ENCODE results near the gene FOXF1.

FOXF1 gene

GRCh38 chr16:86496262-86496928, 13.9 kb upstream of the FOXF1 start:
- no peak overlapping the region for H3K9ac ChIP-seq (ENCODE audit: low read depth, low read length)
- ATAC-seq (ENCODE audit: insufficient read depth, low read depth) (no peak), DNase-seq (no peak)
- no peak for TF ChIP-seq CTCF (IDR thresholded peaks at IDR 0.05; ENCODE audit: borderline replicate concordance, extremely low read depth, low read length, poor library complexity, severe bottlenecking)
- TF ChIP-seq EZH2 (IDR thresholded peaks at IDR 0.05; ENCODE audit: borderline replicate concordance, low read depth, low read length, severe bottlenecking): no peak
- H3K36me3 ChIP-seq (ENCODE audit: insufficient read depth, low read length): no peaks in the 10 kb centered on the region
- H4K20me1 ChIP-seq (ENCODE audit: insufficient read depth, low read length): no peaks in the 10 kb centered on the region
- no peaks in the 10 kb centered on the region for H3K79me2 ChIP-seq (ENCODE audit: insufficient read depth, low read length)
- peaks cover 7% of the 10 kb centered on the region for H3K27me3 ChIP-seq (ENCODE audit: insufficient read depth, low read length, poor library complexity)
- H2AFZ ChIP-seq (ENCODE audit: low read depth, low read length): no peak overlapping the region
- no peaks in the 10 kb centered on the region for H3K4me1 ChIP-seq (ENCODE audit: insufficient read depth, low read length)
- no peak overlapping the region for H3K4me2 ChIP-seq (ENCODE audit: insufficient read depth, low read length)
- no peak overlapping the region for H3K27ac ChIP-seq (ENCODE audit: low read length)
- H3K9me3 ChIP-seq (ENCODE audit: insufficient read depth, low read length, severe bottlenecking): no peaks in the 10 kb centered on the region
- no peak overlapping the region for H3K4me3 ChIP-seq (ENCODE audit: low read depth in 1 of 2, low read length in 2 of 2)

- DNase-seq (no peak), ATAC-seq (ENCODE audit: insufficient read depth, low read depth) (no peak)
- no peaks in the 10 kb centered on the region for H3K4me1 ChIP-seq (ENCODE audit: insufficient read depth, low read length)
- no peaks in the 10 kb centered on the region for H4K20me1 ChIP-seq (ENCODE audit: insufficient read depth, low read length)
- no peak overlapping the region for H3K9ac ChIP-seq (ENCODE audit: low read depth, low read length)
- TF ChIP-seq EZH2 (IDR thresholded peaks at IDR 0.05; ENCODE audit: borderline replicate concordance, low read depth, low read length, severe bottlenecking) (no peak), CTCF (IDR thresholded peaks at IDR 0.05; ENCODE audit: borderline replicate concordance, extremely low read depth, low read length, poor library complexity, severe bottlenecking) (no peak)
- H2AFZ ChIP-seq (ENCODE audit: low read depth, low read length): no peak overlapping the region
- H3K9me3 ChIP-seq (ENCODE audit: insufficient read depth, low read length, severe bottlenecking): no peaks in the 10 kb centered on the region
- no peaks in the 10 kb centered on the region for H3K36me3 ChIP-seq (ENCODE audit: insufficient read depth, low read length)
- no peak overlapping the region for H3K4me2 ChIP-seq (ENCODE audit: insufficient read depth, low read length)
- H3K4me3 ChIP-seq (ENCODE audit: low read depth in 1 of 2, low read length in 2 of 2): no peak overlapping the region
- H3K79me2 ChIP-seq (ENCODE audit: insufficient read depth, low read length): no peaks in the 10 kb centered on the region
- no peak overlapping the region for H3K27ac ChIP-seq (ENCODE audit: low read length)
- peaks cover 5% of the 10 kb centered on the region for H3K27me3 ChIP-seq (ENCODE audit: insufficient read depth, low read length, poor library complexity)
Observed at GRCh38 chr16:86496929-86497461, 13.3 kb upstream of the FOXF1 start.

GRCh38 chr16:86497551-86498021, 12.7 kb upstream of the FOXF1 start:
- ATAC-seq (ENCODE audit: insufficient read depth, low read depth): no peak
- H2AFZ ChIP-seq (ENCODE audit: low read depth, low read length): no peak overlapping the region
- H3K4me2 ChIP-seq (ENCODE audit: insufficient read depth, low read length): no peak overlapping the region
- DNase-seq: no peak
- H3K4me1 ChIP-seq (ENCODE audit: insufficient read depth, low read length): no peaks in the 10 kb centered on the region
- no peaks in the 10 kb centered on the region for H3K36me3 ChIP-seq (ENCODE audit: insufficient read depth, low read length)
- no peak overlapping the region for H3K4me3 ChIP-seq (ENCODE audit: low read depth in 1 of 2, low read length in 2 of 2)
- no peak overlapping the region for H3K27ac ChIP-seq (ENCODE audit: low read length)
- no peak for TF ChIP-seq CTCF (IDR thresholded peaks at IDR 0.05; ENCODE audit: borderline replicate concordance, extremely low read depth, low read length, poor library complexity, severe bottlenecking)
- no peak for TF ChIP-seq EZH2 (IDR thresholded peaks at IDR 0.05; ENCODE audit: borderline replicate concordance, low read depth, low read length, severe bottlenecking)
- H3K27me3 ChIP-seq (ENCODE audit: insufficient read depth, low read length, poor library complexity): peaks cover 11% of the 10 kb centered on the region
- no peak overlapping the region for H3K9ac ChIP-seq (ENCODE audit: low read depth, low read length)
- no peaks in the 10 kb centered on the region for H3K79me2 ChIP-seq (ENCODE audit: insufficient read depth, low read length)
- no peaks in the 10 kb centered on the region for H3K9me3 ChIP-seq (ENCODE audit: insufficient read depth, low read length, severe bottlenecking)
- H4K20me1 ChIP-seq (ENCODE audit: insufficient read depth, low read length): no peaks in the 10 kb centered on the region
